Fibroblast of lung (primary cell): ENCODE data around the gene TBX21.

Experiments used
- EZH2 ChIP-seq: IDR thresholded peaks from 2 replicates; pipeline ENCODE4 v1.5.1; 2012; ENCODE audit warnings: low read length, control low read depth, mild to moderate bottlenecking; ENCODE audit errors: missing control alignments
- TF ChIP-seq, protein P1 (sequence below), 2 donors: IDR thresholded peaks in 1 of 2; conservative IDR thresholded peaks in 1 of 2; 1 replicate in 1 of 2; 2 replicates in 1 of 2; pipeline ENCODE4 v1.5.1; 2011 to 2012; ENCODE audit warnings: low read length in 2 of 2, control low read depth in 1 of 2, inconsistent platforms in 1 of 2, low read depth in 1 of 2, mild to moderate bottlenecking in 1 of 2

DNA sequence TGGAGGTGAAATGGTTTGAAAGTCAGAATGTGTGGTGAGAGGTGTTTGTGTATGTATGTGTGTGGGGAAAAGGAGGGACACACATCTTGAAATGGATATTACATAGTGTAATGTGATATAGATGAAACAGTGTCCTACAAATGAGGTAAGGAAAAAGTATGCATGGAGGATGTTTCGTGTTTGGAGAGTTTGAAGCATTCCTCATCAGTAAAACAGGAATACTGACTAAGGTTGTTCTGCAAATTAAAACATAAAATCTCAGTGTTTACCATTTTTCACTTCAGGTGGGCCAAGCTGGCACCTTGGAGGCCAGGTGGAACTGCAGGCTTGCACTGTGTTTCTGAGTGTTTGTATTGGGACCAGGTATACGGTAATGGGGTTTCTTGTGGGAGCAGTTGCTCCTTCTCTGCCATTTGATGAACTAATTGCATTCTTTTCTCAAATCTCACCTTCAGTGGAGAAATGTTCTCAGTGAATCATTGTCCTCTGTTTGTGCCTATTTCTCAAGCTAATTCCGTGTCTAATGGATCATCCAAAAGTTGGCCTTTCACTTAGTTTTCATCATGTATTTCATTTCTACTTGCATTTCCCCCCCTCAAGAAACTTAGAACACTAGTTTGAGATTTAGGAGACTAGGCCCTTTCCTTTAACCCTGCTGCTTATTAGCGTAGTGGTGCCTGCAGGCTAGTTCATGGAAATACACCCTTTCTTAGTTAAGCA is 47.3 kb upstream of the TBX21 start:
- TF ChIP-seq EZH2: no peak
- TF ChIP-seq, protein P1, sequence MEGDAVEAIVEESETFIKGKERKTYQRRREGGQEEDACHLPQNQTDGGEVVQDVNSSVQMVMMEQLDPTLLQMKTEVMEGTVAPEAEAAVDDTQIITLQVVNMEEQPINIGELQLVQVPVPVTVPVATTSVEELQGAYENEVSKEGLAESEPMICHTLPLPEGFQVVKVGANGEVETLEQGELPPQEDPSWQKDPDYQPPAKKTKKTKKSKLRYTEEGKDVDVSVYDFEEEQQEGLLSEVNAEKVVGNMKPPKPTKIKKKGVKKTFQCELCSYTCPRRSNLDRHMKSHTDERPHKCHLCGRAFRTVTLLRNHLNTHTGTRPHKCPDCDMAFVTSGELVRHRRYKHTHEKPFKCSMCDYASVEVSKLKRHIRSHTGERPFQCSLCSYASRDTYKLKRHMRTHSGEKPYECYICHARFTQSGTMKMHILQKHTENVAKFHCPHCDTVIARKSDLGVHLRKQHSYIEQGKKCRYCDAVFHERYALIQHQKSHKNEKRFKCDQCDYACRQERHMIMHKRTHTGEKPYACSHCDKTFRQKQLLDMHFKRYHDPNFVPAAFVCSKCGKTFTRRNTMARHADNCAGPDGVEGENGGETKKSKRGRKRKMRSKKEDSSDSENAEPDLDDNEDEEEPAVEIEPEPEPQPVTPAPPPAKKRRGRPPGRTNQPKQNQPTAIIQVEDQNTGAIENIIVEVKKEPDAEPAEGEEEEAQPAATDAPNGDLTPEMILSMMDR (conservative IDR thresholded peaks at IDR 0.05 in 1 of 2, IDR thresholded peaks at IDR 0.05 in 1 of 2; ENCODE audit: low read depth in 1 of 2, low read length in 2 of 2): peak in 1 of 2 donors; percentile 22
